Keratinocyte (primary cell): ENCODE results near the gene RMDN3. TPM values are rescaled to one million over a fixed set of nuclear protein-coding genes. Genes with fewer than 3 reads are reported as not detected.

Experiments
- DNase-seq: peaks from one replicate; pipeline ENCODE4 v3.0.0-alpha.2; 2011; ENCODE audit warnings: low read depth, missing footprints, low spot score
- FAIRE-seq: peaks from 2 replicates; lab custom pipeline; 2011; peaks lifted over from hg19 to GRCh38; lab: Jason Lieb, UNC
- H2AFZ ChIP-seq: 2 replicates; pipeline ENCODE4 v1.6.0; 2012; ENCODE audit warnings: low read length, control low read depth, inconsistent platforms; ENCODE audit not compliant: control insufficient read depth
- H3K27ac ChIP-seq: 2 replicates; pipeline ENCODE4 v1.5.1; 2011; ENCODE audit warnings: low read length; ENCODE audit not compliant: control insufficient read depth, insufficient read depth
- H3K27me3 ChIP-seq: 3 replicates; pipeline ENCODE4 v1.6.0; 2011; ENCODE audit warnings: low read length; ENCODE audit not compliant: control insufficient read depth, insufficient read depth; ENCODE audit errors: extremely low read depth
- H3K36me3 ChIP-seq, 2 experiments: 2 replicates in 1 of 2; 3 replicates in 1 of 2; pipeline ENCODE4 v1.5.1; 2011; ENCODE audit warnings: low read length in 2 of 2, mild to moderate bottlenecking in 1 of 2; ENCODE audit not compliant: control insufficient read depth in 2 of 2, insufficient read depth in 2 of 2; ENCODE audit errors: extremely low read depth in 1 of 2
- H3K4me1 ChIP-seq: 3 replicates; pipeline ENCODE4 v1.5.1; 2011; ENCODE audit warnings: low read length; ENCODE audit not compliant: control insufficient read depth, insufficient read depth; ENCODE audit errors: extremely low read depth
- H3K4me2 ChIP-seq: 3 replicates; pipeline ENCODE4 v1.6.0; 2011; ENCODE audit warnings: low read depth, low read length; ENCODE audit not compliant: control insufficient read depth, insufficient read depth; ENCODE audit errors: extremely low read depth
- H3K4me3 ChIP-seq, 3 experiments: fragments of 200-600 bp in 1 of 3; sonication (generic) in 1 of 3; 2 replicates in 2 of 3; 3 replicates in 1 of 3; pipeline ENCODE4 v1.5.1; 2011 to 2016; ENCODE audit warnings: low read length in 3 of 3, mild to moderate bottlenecking in 3 of 3, control low read depth in 2 of 3, inconsistent platforms in 1 of 3, low read depth in 1 of 3, mixed read lengths in 1 of 3, mixed run types in 1 of 3, moderate library complexity in 1 of 3; ENCODE audit not compliant: control insufficient read depth in 2 of 3, insufficient read depth in 2 of 3; ENCODE audit errors: extremely low read depth in 1 of 3
- H3K79me2 ChIP-seq: 2 replicates; pipeline ENCODE4 v1.6.0; 2012; ENCODE audit warnings: low read length; ENCODE audit not compliant: control insufficient read depth, insufficient read depth
- H3K9ac ChIP-seq: 3 replicates; pipeline ENCODE4 v1.6.0; 2011; ENCODE audit warnings: low read length; ENCODE audit not compliant: control insufficient read depth, insufficient read depth; ENCODE audit errors: extremely low read depth
- H3K9me1 ChIP-seq: 3 replicates; pipeline ENCODE4 v1.6.0; 2011; ENCODE audit warnings: low read length; ENCODE audit not compliant: control insufficient read depth, insufficient read depth; ENCODE audit errors: extremely low read depth
- H3K9me3 ChIP-seq: 2 replicates; pipeline ENCODE4 v1.5.1; 2012; ENCODE audit warnings: low read depth, low read length; ENCODE audit not compliant: control insufficient read depth
- H4K20me1 ChIP-seq: 3 replicates; pipeline ENCODE4 v1.6.0; 2011; ENCODE audit warnings: low read length; ENCODE audit not compliant: control insufficient read depth, insufficient read depth; ENCODE audit errors: extremely low read depth
- EZH2 ChIP-seq: IDR thresholded peaks from one replicate; pipeline ENCODE4 v1.6.1; 2012; ENCODE audit warnings: inconsistent platforms, mild to moderate bottlenecking, low read length, moderate library complexity
- dilution Hi-C: fragments of 300-500 bp; cut with MboI; formaldehyde crosslinking; loops from one replicate; pipeline ENCODE4 v1.7.0; 2020; ENCODE audit warnings: low sequenced_read_pairs; ENCODE audit not compliant: extremely low pct_ligation_motif_present
- polyA plus RNA-seq, 5 experiments: library from polyadenylated mRNA; depleted of rRNA in 3 of 5; stranded (reverse) in 3 of 5; stranded (forward) in 1 of 5; unstranded in 1 of 5; fragments of >200 nt; gene quantifications; 1 replicate in 1 of 5; 2 replicates in 3 of 5; 3 replicates in 1 of 5; pipeline versions ENCODE4 v1.2.1 to v1.2.3, GENCODE V29; 2011 to 2012; ENCODE audit warnings: missing spikeins in 2 of 5, low read depth in 1 of 5, low replicate concordance in 1 of 5
- TF ChIP-seq, protein P1 (sequence below), 3 experiments: IDR thresholded peaks in 1 of 3; conservative IDR thresholded peaks in 1 of 3; optimal IDR thresholded peaks in 1 of 3; 2 replicates in 2 of 3; 3 replicates in 1 of 3; pipeline versions ENCODE3 to v1.5.1; 2011; ENCODE audit warnings: low read length in 3 of 3, mild to moderate bottlenecking in 3 of 3, moderate library complexity in 2 of 3, control low read depth in 1 of 3, inconsistent platforms in 1 of 3; ENCODE audit not compliant: insufficient read depth in 2 of 3; ENCODE audit errors: extremely low read depth in 1 of 3

The RMDN3 gene
- polyA plus RNA-seq, 1 donor (not counting 4 experiments of a cell fraction or from before 2014, with no cell fraction given): 23.0 TPM

DNA sequence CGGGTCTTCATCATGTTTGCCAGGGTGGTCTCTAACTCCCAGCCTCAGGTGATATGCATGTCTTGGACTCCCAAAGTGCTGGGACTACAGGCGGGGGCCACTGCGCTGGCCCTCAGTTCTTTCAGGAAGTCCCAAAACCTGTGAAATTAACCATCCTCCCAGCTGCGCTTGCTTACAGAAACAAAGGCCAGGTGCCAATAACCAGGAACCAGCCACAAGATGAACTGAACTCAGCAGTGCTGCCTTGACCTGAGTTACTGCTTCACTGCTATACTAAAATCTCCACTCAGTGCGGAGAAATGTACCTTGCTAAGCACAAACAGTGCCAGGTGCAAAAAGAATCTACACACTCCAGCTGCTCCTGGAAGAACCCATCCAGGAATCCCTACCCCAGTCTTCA, 4.9 kb upstream of the RMDN3 start:
- DNase-seq (no peak), FAIRE-seq (no peak)
- dilution Hi-C loops: no loop called here
- no peaks in the 10 kb centered on the region for H3K27me3 ChIP-seq
- TF ChIP-seq, protein P1, sequence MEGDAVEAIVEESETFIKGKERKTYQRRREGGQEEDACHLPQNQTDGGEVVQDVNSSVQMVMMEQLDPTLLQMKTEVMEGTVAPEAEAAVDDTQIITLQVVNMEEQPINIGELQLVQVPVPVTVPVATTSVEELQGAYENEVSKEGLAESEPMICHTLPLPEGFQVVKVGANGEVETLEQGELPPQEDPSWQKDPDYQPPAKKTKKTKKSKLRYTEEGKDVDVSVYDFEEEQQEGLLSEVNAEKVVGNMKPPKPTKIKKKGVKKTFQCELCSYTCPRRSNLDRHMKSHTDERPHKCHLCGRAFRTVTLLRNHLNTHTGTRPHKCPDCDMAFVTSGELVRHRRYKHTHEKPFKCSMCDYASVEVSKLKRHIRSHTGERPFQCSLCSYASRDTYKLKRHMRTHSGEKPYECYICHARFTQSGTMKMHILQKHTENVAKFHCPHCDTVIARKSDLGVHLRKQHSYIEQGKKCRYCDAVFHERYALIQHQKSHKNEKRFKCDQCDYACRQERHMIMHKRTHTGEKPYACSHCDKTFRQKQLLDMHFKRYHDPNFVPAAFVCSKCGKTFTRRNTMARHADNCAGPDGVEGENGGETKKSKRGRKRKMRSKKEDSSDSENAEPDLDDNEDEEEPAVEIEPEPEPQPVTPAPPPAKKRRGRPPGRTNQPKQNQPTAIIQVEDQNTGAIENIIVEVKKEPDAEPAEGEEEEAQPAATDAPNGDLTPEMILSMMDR (optimal IDR thresholded peaks at IDR 0.05 in 1 of 3, IDR thresholded peaks at IDR 0.05 in 1 of 3, conservative IDR thresholded peaks at IDR 0.05 in 1 of 3; ENCODE audit: extremely low read depth in 1 of 3, insufficient read depth in 2 of 3, low read length in 3 of 3): no peak
- no peak for TF ChIP-seq EZH2
- no peak overlapping the region for H3K4me3 ChIP-seq
- H4K20me1 ChIP-seq: no peaks in the 10 kb centered on the region
- no peak overlapping the region for H3K4me2 ChIP-seq
- no peak overlapping the region for H3K9ac ChIP-seq
- H3K9me1 ChIP-seq: no peaks in the 10 kb centered on the region
- peaks cover under 1% of the 10 kb centered on the region for H3K79me2 ChIP-seq
- H3K27ac ChIP-seq: no peak overlapping the region
- H3K4me1 ChIP-seq: peaks cover 24% of the 10 kb centered on the region
- no peaks in the 10 kb centered on the region for H3K36me3 ChIP-seq
- no peaks in the 10 kb centered on the region for H3K9me3 ChIP-seq
- H2AFZ ChIP-seq: no peak overlapping the region

DNA sequence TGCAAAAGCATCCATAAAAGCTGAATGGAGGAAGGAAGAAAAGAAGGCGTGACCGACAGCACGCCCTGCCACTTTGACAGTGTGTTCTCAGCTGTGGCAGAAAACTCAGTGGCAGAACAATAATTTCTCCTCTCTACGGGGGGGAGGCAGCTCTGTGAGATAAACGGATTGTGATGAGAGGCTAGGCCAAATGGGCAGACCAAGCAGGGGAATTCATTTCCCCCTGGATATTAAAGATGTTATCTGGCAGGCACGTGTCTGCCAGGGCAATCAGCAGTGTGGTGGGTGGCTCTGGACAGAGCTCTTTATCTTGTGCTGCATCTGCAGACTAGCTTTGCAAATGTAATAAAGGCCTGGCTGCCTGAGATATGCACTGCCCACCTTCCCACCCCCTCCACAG, 1.9 kb upstream of the RMDN3 start:
- H3K79me2 ChIP-seq: peaks cover 27% of the 10 kb centered on the region
- peaks cover 1 to 6% of the 10 kb centered on the region in 2 experiments for H3K36me3 ChIP-seq
- FAIRE-seq: no peak
- H3K4me1 ChIP-seq: peaks cover 11% of the 10 kb centered on the region
- H3K4me2 ChIP-seq: no peak overlapping the region
- no peak for DNase-seq
- no peak overlapping the region for H3K27ac ChIP-seq
- no peak for TF ChIP-seq EZH2
- TF ChIP-seq, protein P1 (optimal IDR thresholded peaks at IDR 0.05 in 1 of 3, IDR thresholded peaks at IDR 0.05 in 1 of 3, conservative IDR thresholded peaks at IDR 0.05 in 1 of 3; ENCODE audit: extremely low read depth in 1 of 3, insufficient read depth in 2 of 3, low read length in 3 of 3): no peak
- no peak overlapping the region for H3K9ac ChIP-seq
- H3K9me3 ChIP-seq: no peaks in the 10 kb centered on the region
- H3K9me1 ChIP-seq: no peaks in the 10 kb centered on the region
- no peak overlapping the region for H2AFZ ChIP-seq
- dilution Hi-C loops: no loop called here
- no peak overlapping the region for H3K4me3 ChIP-seq
- no peaks in the 10 kb centered on the region for H3K27me3 ChIP-seq
- H4K20me1 ChIP-seq: no peaks in the 10 kb centered on the region
